GM21515 (cell line): ENCODE results near the gene NTRK1.

ENCODE experiments used
- ATAC-seq: cut with Tn5 transposase; IDR thresholded peaks from one replicate; pipeline ENCODE4 v1.9.1; 2021; ENCODE audit not compliant: unreplicated experiment

NTRK1 gene

GRCh38 chr1:156836892-156837291 is 23.8 kb upstream of the NTRK1 start:
- no peak for ATAC-seq

- ATAC-seq: no peak
Observed at GRCh38 chr1:156838972-156839371, 21.7 kb upstream of the NTRK1 start.

- no peak for ATAC-seq
Observed at GRCh38 chr1:156839426-156840109, 21.1 kb upstream of the NTRK1 start.

GRCh38 chr1:156840186-156840897 is 20.3 kb upstream of the NTRK1 start:
- no peak for ATAC-seq

GRCh38 chr1:156840898-156841279 is 19.8 kb upstream of the NTRK1 start:
- ATAC-seq: no peak

- no peak for ATAC-seq
Observed at GRCh38 chr1:156841295-156841855, 19.3 kb upstream of the NTRK1 start.

GRCh38 chr1:156842618-156843300 is 17.9 kb upstream of the NTRK1 start:
- no peak for ATAC-seq

GRCh38 chr1:156844102-156844501 is 16.6 kb upstream of the NTRK1 start:
- ATAC-seq: no peak

- ATAC-seq: no peak
Observed at GRCh38 chr1:156844638-156845037, 16.0 kb upstream of the NTRK1 start.

GRCh38 chr1:156845055-156845952 is 15.4 kb upstream of the NTRK1 start:
- no peak for ATAC-seq

GRCh38 chr1:156845953-156846545 is 14.6 kb upstream of the NTRK1 start:
- ATAC-seq: no peak

- no peak for ATAC-seq
Observed at GRCh38 chr1:156846643-156847042, 14.0 kb upstream of the NTRK1 start.

- no peak for ATAC-seq
Observed at GRCh38 chr1:156847591-156848460, 12.8 kb upstream of the NTRK1 start.

GRCh38 chr1:156848461-156849150 is 12.1 kb upstream of the NTRK1 start:
- ATAC-seq: no peak

- ATAC-seq: no peak
Observed at GRCh38 chr1:156849151-156849496, 11.5 kb upstream of the NTRK1 start.

GRCh38 chr1:156851779-156852417 is 8.8 kb upstream of the NTRK1 start:
- no peak for ATAC-seq

- ATAC-seq: no peak
Observed at GRCh38 chr1:156852418-156852874, 8.2 kb upstream of the NTRK1 start.

GRCh38 chr1:156853761-156854160 is 6.9 kb upstream of the NTRK1 start:
- no peak for ATAC-seq
